Transverse colon (tissue), 4 donors: ENCODE results near the gene TCHH. TPM values are rescaled to one million over a fixed set of nuclear protein-coding genes. Genes with fewer than 3 reads are reported as not detected.

Experiments
- DNase-seq: peaks from one replicate; pipeline ENCODE4 v3.0.0-alpha.2; 2019
- H3K27ac ChIP-seq, 4 donors: fragments of 200-600 bp; sonication (generic); 2 replicates each; pipeline ENCODE4 v1.5.1; 2016 to 2018; ENCODE audit warnings: inconsistent platforms in 4 of 4
- H3K27me3 ChIP-seq: fragments of 200-600 bp; sonication (generic); 2 replicates; pipeline ENCODE4 v1.5.1; 2017; ENCODE audit warnings: inconsistent platforms
- H3K36me3 ChIP-seq, 4 donors: fragments of 200-600 bp; sonication (generic); 2 replicates each; pipeline ENCODE4 v1.5.1; 2017 to 2019; ENCODE audit warnings: inconsistent platforms in 4 of 4
- H3K4me1 ChIP-seq, 4 donors: fragments of 200-600 bp; sonication (generic); 2 replicates each; pipeline ENCODE4 v1.5.1; 2017 to 2020; ENCODE audit warnings: inconsistent platforms in 4 of 4
- H3K4me3 ChIP-seq, 4 donors: fragments of 200-600 bp; sonication (generic); 1 replicate in 1 of 4; 2 replicates in 3 of 4; pipeline versions ENCODE4 v1.5.1 to v1.6.1; 2017 to 2019; ENCODE audit warnings: inconsistent platforms in 4 of 4
- H3K9me3 ChIP-seq, 2 donors: fragments of 200-600 bp; sonication (generic); 2 replicates each; pipeline ENCODE4 v1.5.1; 2017 to 2019; ENCODE audit warnings: inconsistent platforms in 2 of 2
- EP300 ChIP-seq: sonication (generic); formaldehyde crosslinking; IDR thresholded peaks from one replicate; pipeline ENCODE4 v1.6.1; 2017; ENCODE audit warnings: antibody characterized with exemption, low read depth
- POLR2A ChIP-seq: fragments of 450-650 bp; IDR thresholded peaks from one replicate; pipeline ENCODE4 v1.6.1; 2016; ENCODE audit warnings: antibody characterized with exemption, mild to moderate bottlenecking, moderate library complexity
- POLR2AphosphoS5 ChIP-seq, 3 donors: sonication (generic); formaldehyde crosslinking; IDR thresholded peaks; one replicate each; pipeline ENCODE4 v1.6.1; 2016; ENCODE audit warnings: antibody characterized with exemption in 3 of 3
- WGBS, 2 donors: methylation state at CpG; one replicate each; pipeline ENCODE4 v1.1.5; 2018; ENCODE audit warnings: low coverage in 1 of 2; 5-methylcytosine and 5-hydroxymethylcytosine counted together
- in situ Hi-C, 4 donors: fragments of 200-750 bp; cut with MboI; loops; one replicate each; pipeline versions ENCODE4 v1.15.0 to v1.15.1; 2017; ENCODE audit warnings: low sequenced_read_pairs in 3 of 4, low pct_ligation_motif_present in 1 of 4, low pct_unique_long_range_greater_than_20kb in 1 of 4
- intact Hi-C: fragments of 100-400 bp; cut with DNase I; formaldehyde crosslinking; loops from one replicate; pipeline ENCODE4 v1.15.1; 2023; ENCODE audit warnings: low total_unique reads
- total RNA-seq, 4 donors: library from RNA; depleted of rRNA; stranded (reverse); fragments of >200 nt; gene quantifications; one replicate each; pipeline ENCODE4 v1.1.0, GENCODE V29; 2016
- TF ChIP-seq, protein P1 (sequence below), 5 experiments: fragments of 200-600 bp in 3 of 5; fragments of 450-650 bp in 2 of 5; sonication (generic) in 3 of 5; IDR thresholded peaks; 1 replicate in 2 of 5; 2 replicates in 3 of 5; pipeline ENCODE4 v1.5.1; 2016 to 2017; ENCODE audit warnings: antibody characterized with exemption in 5 of 5, inconsistent platforms in 3 of 5, mild to moderate bottlenecking in 2 of 5, moderate library complexity in 1 of 5

The TCHH gene
- total RNA-seq, 4 donors from 2014 or later, result under 0.01 TPM; not detected in 3

DNA sequence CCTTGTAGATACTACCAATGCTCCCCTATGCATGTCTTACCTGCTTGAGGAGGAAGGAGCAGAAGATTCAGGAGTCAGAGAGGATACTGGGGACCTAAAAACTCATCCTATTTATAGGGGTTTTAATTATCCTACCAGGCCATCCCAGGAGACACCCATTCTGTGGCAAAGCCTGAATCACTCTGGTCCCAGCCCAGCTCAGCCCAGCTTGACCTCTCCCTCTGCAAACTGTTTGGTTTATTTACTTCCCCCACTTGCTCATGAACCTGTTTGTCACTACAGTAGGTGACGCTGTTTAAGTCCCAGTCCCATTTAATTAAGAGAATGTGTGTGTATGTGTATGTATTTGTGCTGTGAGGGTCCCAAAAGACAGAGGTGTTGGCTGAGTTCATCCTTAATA is 43.9 kb upstream of the TCHH start, which contains the start of gene RPTN:
RPTN (minus strand) TSS at position 85 of the 400 bp plus-strand sequence. CDS start 1,339 bp downstream, outside the sequence.
- intact Hi-C loops (no loop called here), in situ Hi-C loops (no loop called here)
- 73% methylated on average over 1 of the region's 1 CpG; no CpG with 5 or more reads in 1 of the 2 donors for WGBS, 2 donors

DNA sequence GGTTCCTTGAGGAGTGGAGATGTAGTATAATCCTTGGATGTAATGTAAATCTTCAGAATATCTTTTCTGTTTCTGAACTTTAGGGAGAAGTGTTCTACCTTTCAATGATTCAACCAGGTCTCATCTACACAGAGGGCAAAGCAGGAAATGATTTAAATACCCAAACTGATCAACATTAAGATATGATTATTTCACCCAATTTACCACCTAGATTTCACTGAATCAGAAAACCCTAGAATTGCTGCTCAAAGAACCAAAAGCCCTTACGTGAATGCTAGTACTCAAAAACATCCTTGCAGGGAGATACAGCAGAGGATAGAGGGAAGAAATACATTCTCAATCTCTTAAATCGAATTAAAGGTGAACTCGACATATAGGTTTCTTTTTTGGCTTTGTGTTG is 38.8 kb upstream of the TCHH start:
- in situ Hi-C loops (no loop called here), intact Hi-C loops (no loop called here)
- Histone ChIP-seq H3K27ac (no peak overlapping the region), H3K9me3 (peaks cover 0 to 2% of the 10 kb centered on the region in 2 donors), H3K4me3 (no peak overlapping the region), H3K27me3 (no peaks in the 10 kb centered on the region), H3K4me1 (no peaks in the 10 kb centered on the region), H3K36me3 (no peaks in the 10 kb centered on the region)
- TF ChIP-seq EP300 (no peak), POLR2AphosphoS5 (IDR thresholded peaks at IDR 0.05) (no peak), POLR2A (no peak)
- TF ChIP-seq, protein P1, sequence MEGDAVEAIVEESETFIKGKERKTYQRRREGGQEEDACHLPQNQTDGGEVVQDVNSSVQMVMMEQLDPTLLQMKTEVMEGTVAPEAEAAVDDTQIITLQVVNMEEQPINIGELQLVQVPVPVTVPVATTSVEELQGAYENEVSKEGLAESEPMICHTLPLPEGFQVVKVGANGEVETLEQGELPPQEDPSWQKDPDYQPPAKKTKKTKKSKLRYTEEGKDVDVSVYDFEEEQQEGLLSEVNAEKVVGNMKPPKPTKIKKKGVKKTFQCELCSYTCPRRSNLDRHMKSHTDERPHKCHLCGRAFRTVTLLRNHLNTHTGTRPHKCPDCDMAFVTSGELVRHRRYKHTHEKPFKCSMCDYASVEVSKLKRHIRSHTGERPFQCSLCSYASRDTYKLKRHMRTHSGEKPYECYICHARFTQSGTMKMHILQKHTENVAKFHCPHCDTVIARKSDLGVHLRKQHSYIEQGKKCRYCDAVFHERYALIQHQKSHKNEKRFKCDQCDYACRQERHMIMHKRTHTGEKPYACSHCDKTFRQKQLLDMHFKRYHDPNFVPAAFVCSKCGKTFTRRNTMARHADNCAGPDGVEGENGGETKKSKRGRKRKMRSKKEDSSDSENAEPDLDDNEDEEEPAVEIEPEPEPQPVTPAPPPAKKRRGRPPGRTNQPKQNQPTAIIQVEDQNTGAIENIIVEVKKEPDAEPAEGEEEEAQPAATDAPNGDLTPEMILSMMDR (IDR thresholded peaks at IDR 0.05), result no peak
- DNase-seq, result no peak
- 82 to 84% methylated on average over 3 of the region's 3 CpGs for WGBS, 2 donors

More for the DNA sequence above, 43.9 kb upstream of the TCHH start, which contains the start of gene RPTN:
- no peaks in the 10 kb centered on the region for H3K36me3 ChIP-seq
- no peak within 1 kb of the TSS for H3K27ac ChIP-seq
- H3K27me3 ChIP-seq, result no peaks in the 10 kb centered on the region
- H3K9me3 ChIP-seq, result no peaks in the 10 kb centered on the region
- H3K4me1 ChIP-seq, result no peaks in the 10 kb centered on the region
- no peak within 1 kb of the TSS for H3K4me3 ChIP-seq
- no peak for TF ChIP-seq POLR2A
- TF ChIP-seq POLR2AphosphoS5 (IDR thresholded peaks at IDR 0.05), result no peak
- TF ChIP-seq, protein P1 (IDR thresholded peaks at IDR 0.05), result no peak
- no peak for DNase-seq

DNA sequence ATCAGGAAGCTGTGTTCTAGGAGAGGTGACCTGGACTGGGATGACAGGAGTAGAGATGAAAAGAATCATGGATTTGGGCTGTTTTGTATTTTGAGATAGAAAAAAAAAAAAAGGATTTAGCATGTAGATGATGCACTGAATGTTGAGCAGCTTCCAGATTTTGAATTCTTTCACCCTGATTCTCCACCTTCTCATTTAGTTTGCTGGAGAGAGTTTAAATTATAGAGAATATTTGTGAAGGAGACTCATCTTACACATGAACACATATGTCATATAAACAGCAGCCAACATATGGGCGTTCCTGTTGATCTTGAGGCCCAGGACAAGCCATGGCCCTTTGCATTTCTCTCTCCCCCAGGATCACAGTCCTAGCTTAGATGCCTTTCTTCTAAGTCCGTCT is 36.4 kb upstream of the TCHH start:
- 56 to 65% methylated on average over 2 of the region's 2 CpGs for WGBS, 2 donors
- Histone ChIP-seq H3K27me3 (no peaks in the 10 kb centered on the region), H3K4me1 (no peaks in the 10 kb centered on the region), H3K9me3 (peaks cover 8 to 17% of the 10 kb centered on the region in 2 donors), H3K4me3 (no peak overlapping the region), H3K36me3 (no peaks in the 10 kb centered on the region), H3K27ac (no peak overlapping the region)
- in situ Hi-C loops, result no loop called here
- intact Hi-C loops, result no loop called here
- TF ChIP-seq POLR2AphosphoS5 (IDR thresholded peaks at IDR 0.05) (no peak), EP300 (no peak), POLR2A (no peak)
- TF ChIP-seq, protein P1 (IDR thresholded peaks at IDR 0.05), result no peak
- DNase-seq, result no peak

DNA sequence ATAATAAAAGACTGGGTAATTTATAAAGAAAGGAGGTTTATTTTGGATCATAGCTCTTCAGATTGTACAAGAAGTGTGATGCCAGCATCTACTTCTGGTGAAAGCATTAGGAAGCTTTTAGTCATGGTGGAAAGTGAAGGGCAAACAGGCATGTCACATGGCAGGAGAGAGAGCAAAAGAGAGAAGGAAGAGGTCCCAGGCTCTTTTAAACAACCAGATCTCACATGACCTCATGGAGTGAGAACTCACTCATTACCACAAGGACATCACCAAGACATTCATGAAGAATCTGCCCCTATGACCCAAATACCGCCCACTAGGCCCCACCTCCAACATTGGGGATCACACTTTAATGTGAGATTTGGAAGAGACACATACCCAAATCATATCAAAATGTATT is 33.7 kb upstream of the TCHH start:
- TF ChIP-seq, protein P1 (IDR thresholded peaks at IDR 0.05), result no peak
- TF ChIP-seq POLR2AphosphoS5 (IDR thresholded peaks at IDR 0.05) (no peak), POLR2A (no peak), EP300 (no peak)
- intact Hi-C loops (no loop called here), in situ Hi-C loops (no loop called here)
- WGBS, 2 donors, result 75 to 82% methylated on average over 1 of the region's 1 CpG
- Histone ChIP-seq H3K4me3 (no peak overlapping the region), H3K27me3 (no peaks in the 10 kb centered on the region), H3K27ac (no peak overlapping the region), H3K36me3 (no peaks in the 10 kb centered on the region), H3K4me1 (no peaks in the 10 kb centered on the region), H3K9me3 (peaks cover 8 to 17% of the 10 kb centered on the region in 2 donors)
- DNase-seq, result no peak
